IMR-90 (cell line): ENCODE results near the gene MGST2. TPM values are rescaled to one million over a fixed set of nuclear protein-coding genes. Genes with fewer than 3 reads are reported as not detected.

ENCODE experiments used
- ATAC-seq: fragments of 200-7000 bp; cut with Tn5 transposase; 2 replicates; pipeline ENCODE4 v1.9.1; 2020; ENCODE audit warnings: low read depth, mild to moderate bottlenecking, moderate library complexity
- BruUV-seq: library from RNA; stranded (reverse); fragments of 400-500 nt; replicated peaks from 2 replicates; lab custom pipeline; 2021; lab: Mats Ljungman, UMichigan
- CTCF ChIA-PET: fragments of 300-600 bp; formaldehyde crosslinking; extraction: SDS; loops from one replicate; lab custom pipeline; 2021; ENCODE audit warnings: antibody characterized with exemption; lab: Yijun Ruan, JAX
- POLR2A ChIA-PET: fragments of 300-600 bp; sonication (Branson Sonifier 250); formaldehyde crosslinking; loops from one replicate; lab custom pipeline; 2022; ENCODE audit warnings: antibody characterized with exemption; ENCODE audit not compliant: unreplicated experiment; lab: Charles Lee
- DNase-seq: peaks from one replicate; pipeline ENCODE4 v3.0.0; 2013
- H2AFZ ChIP-seq: replicated peaks from 2 replicates; pipeline ENCODE3; 2013; ENCODE audit warnings: low read length, mild to moderate bottlenecking; ENCODE audit not compliant: poor library complexity
- H2AK5ac ChIP-seq: 2 replicates; pipeline ENCODE4 v1.6.1; 2013; ENCODE audit warnings: low read depth, low read length, inconsistent platforms
- H2AK9ac ChIP-seq: replicated peaks from 2 replicates; pipeline ENCODE3; 2013; ENCODE audit warnings: mild to moderate bottlenecking, low read depth, low read length, moderate library complexity; ENCODE audit not compliant: poor library complexity
- H2BK120ac ChIP-seq: 2 replicates; pipeline ENCODE4 v1.6.1; 2013; ENCODE audit warnings: low read depth, low read length, inconsistent platforms
- H2BK15ac ChIP-seq: 3 replicates; pipeline ENCODE4 v1.6.1; 2013; ENCODE audit warnings: low read depth, low read length, inconsistent platforms
- H2BK20ac ChIP-seq: 2 replicates; pipeline ENCODE4 v1.6.1; 2013; ENCODE audit warnings: low read depth, mild to moderate bottlenecking, inconsistent platforms, low read length, moderate library complexity
- H2BK5ac ChIP-seq: 2 replicates; pipeline ENCODE4 v1.6.1; 2013; ENCODE audit warnings: mild to moderate bottlenecking, low read depth, low read length, inconsistent platforms; ENCODE audit not compliant: poor library complexity, severe bottlenecking
- H3K14ac ChIP-seq: replicated peaks from 2 replicates; pipeline ENCODE4 v1.6.1; 2013; ENCODE audit warnings: low read depth, low read length, inconsistent platforms
- H3K18ac ChIP-seq: 2 replicates; pipeline ENCODE4 v1.6.1; 2013; ENCODE audit warnings: low read depth, low read length, control low read depth
- H3K23ac ChIP-seq: 2 replicates; pipeline ENCODE4 v1.6.1; 2013; ENCODE audit warnings: low read depth, low read length, inconsistent platforms
- H3K27ac ChIP-seq: 2 replicates; pipeline ENCODE4 v1.5.1; 2013; ENCODE audit warnings: mild to moderate bottlenecking, control low read depth, low read length; ENCODE audit not compliant: insufficient read depth
- H3K27me3 ChIP-seq: 2 replicates; pipeline ENCODE4 v1.6.1; 2013; ENCODE audit warnings: low read length; ENCODE audit not compliant: control insufficient read depth, insufficient read depth
- H3K36me3 ChIP-seq: 2 replicates; pipeline ENCODE4 v1.6.1; 2013; ENCODE audit warnings: low read length, mixed read lengths; ENCODE audit not compliant: control insufficient read depth, insufficient read depth
- H3K4ac ChIP-seq: 2 replicates; pipeline ENCODE4 v1.6.1; 2013; ENCODE audit warnings: low read depth, low read length, inconsistent platforms
- H3K4me1 ChIP-seq: 2 replicates; pipeline ENCODE4 v1.6.1; 2013; ENCODE audit warnings: low read length, mixed read lengths; ENCODE audit not compliant: control insufficient read depth, insufficient read depth
- H3K4me2 ChIP-seq: 2 replicates; pipeline ENCODE4 v1.6.1; 2013; ENCODE audit warnings: low read depth, mild to moderate bottlenecking, control low read depth, low read length, moderate library complexity
- H3K4me3 ChIP-seq: 2 replicates; pipeline ENCODE4 v1.5.1; 2013; ENCODE audit warnings: low read depth, mild to moderate bottlenecking, control low read depth, low read length, moderate library complexity; ENCODE audit not compliant: insufficient read depth
- H3K56ac ChIP-seq: 2 replicates; pipeline ENCODE4 v1.6.1; 2013; ENCODE audit warnings: low read length, inconsistent platforms; ENCODE audit not compliant: insufficient read depth; ENCODE audit errors: extremely low read depth
- H3K79me1 ChIP-seq, 2 experiments: 2 replicates each; pipeline ENCODE4 v1.6.1; 2013; ENCODE audit warnings: low read length in 2 of 2, inconsistent platforms in 1 of 2, low read depth in 1 of 2
- H3K9ac ChIP-seq: 2 replicates; pipeline ENCODE4 v1.6.1; 2013; ENCODE audit warnings: low read depth, low read length, control low read depth
- H3K9me1 ChIP-seq: 2 replicates; pipeline ENCODE4 v1.6.1; 2013; ENCODE audit warnings: low read length, inconsistent platforms; ENCODE audit not compliant: insufficient read depth
- H3K9me3 ChIP-seq: 2 replicates; pipeline ENCODE4 v1.6.1; 2013; ENCODE audit warnings: low read length; ENCODE audit not compliant: control insufficient read depth, insufficient read depth
- H4K20me1 ChIP-seq: 2 replicates; pipeline ENCODE4 v1.6.1; 2013; ENCODE audit warnings: low read length, inconsistent platforms; ENCODE audit not compliant: insufficient read depth
- H4K5ac ChIP-seq: 2 replicates; pipeline ENCODE4 v1.6.1; 2013; ENCODE audit warnings: mild to moderate bottlenecking, low read depth, low read length, control low read depth
- H4K8ac ChIP-seq, 2 experiments: 2 replicates each; pipeline ENCODE4 v1.6.1; 2013; ENCODE audit warnings: low read depth in 2 of 2, low read length in 2 of 2, control low read depth in 1 of 2, inconsistent platforms in 1 of 2
- H4K91ac ChIP-seq: 2 replicates; pipeline ENCODE4 v1.6.1; 2013; ENCODE audit warnings: low read depth, low read length, inconsistent platforms; ENCODE audit not compliant: insufficient read depth
- BHLHE40 ChIP-seq: fragments of 150-350 bp; IDR thresholded peaks from 2 replicates; pipeline ENCODE4 v1.6.1; 2016; ENCODE audit warnings: mild to moderate bottlenecking, low read depth, low read length
- CHD1 ChIP-seq: IDR thresholded peaks from 2 replicates; pipeline ENCODE4 v1.6.1; 2012; ENCODE audit warnings: low read depth, low read length, improper control_type of control experiment
- FOS ChIP-seq: fragments of 150-350 bp; IDR thresholded peaks from 2 replicates; pipeline ENCODE4 v1.6.1; 2016; ENCODE audit warnings: low read depth, low read length
- MAZ ChIP-seq: IDR thresholded peaks from 2 replicates; pipeline ENCODE4 v1.6.1; 2012; ENCODE audit warnings: low read depth, mild to moderate bottlenecking, low read length, improper control_type of control experiment, moderate library complexity, borderline replicate concordance
- MXI1 ChIP-seq: IDR thresholded peaks from 2 replicates; pipeline ENCODE4 v1.6.1; 2012; ENCODE audit warnings: low read depth, mild to moderate bottlenecking, low read length, moderate library complexity, borderline replicate concordance
- NFE2L2 ChIP-seq: fragments of 150-350 bp; IDR thresholded peaks from 2 replicates; pipeline ENCODE4 v1.6.1; 2016; ENCODE audit warnings: low read depth, mild to moderate bottlenecking, low read length
- RCOR1 ChIP-seq: IDR thresholded peaks from 2 replicates; pipeline ENCODE4 v1.6.1; 2012; ENCODE audit warnings: mild to moderate bottlenecking, low read length, improper control_type of control experiment; ENCODE audit not compliant: insufficient replicate concordance
- RFX5 ChIP-seq: IDR thresholded peaks from 2 replicates; pipeline ENCODE4 v1.8.0; 2012; ENCODE audit warnings: low read depth, mild to moderate bottlenecking, low read length, moderate library complexity
- SMC3 ChIP-seq: fragments of 150-350 bp; IDR thresholded peaks from 2 replicates; pipeline ENCODE4 v1.6.1; 2016; ENCODE audit warnings: low read depth, mild to moderate bottlenecking, antibody characterized with exemption, low read length, moderate library complexity
- WGBS, 2 experiments: methylation state at CpG; one replicate each; pipeline versions ENCODE4 v1.1.5 to v1.1.7; 2013; ENCODE audit warnings: missing lambda C conversion rate in 2 of 2; ENCODE audit not compliant: insufficient read length in 1 of 2; ENCODE audit errors: extremely low coverage in 2 of 2; 5-methylcytosine and 5-hydroxymethylcytosine counted together
- dilution Hi-C: fragments of 300-500 bp; cut with HindIII; formaldehyde crosslinking; loops from one replicate; pipeline ENCODE4 v1.14.3; 2018; ENCODE audit warnings: low sequenced_read_pairs; ENCODE audit not compliant: unreplicated experiment
- in situ Hi-C: fragments of 300-500 bp; cut with MboI; formaldehyde crosslinking; loops from 3 replicates; pipeline ENCODE4 v1.14.3; 2019; ENCODE audit warnings: low sequenced_read_pairs, inconsistent platforms, mixed read lengths
- intact Hi-C: fragments of 100-400 bp; cut with micrococcal nuclease; formaldehyde crosslinking; loops from 2 replicates; pipeline ENCODE4 v1.10.0; 2022
- polyA plus RNA-seq, 3 experiments: library from polyadenylated mRNA; depleted of rRNA; stranded (reverse); fragments of >200 nt; gene quantifications; 2 replicates each; pipeline ENCODE4 v1.2.3, GENCODE V29; 2012; ENCODE audit warnings: low replicate concordance in 1 of 3
- total RNA-seq: library from RNA; depleted of rRNA; stranded (reverse); fragments of >200 nt; gene quantifications from 2 replicates; pipeline ENCODE4 v1.2.3, GENCODE V29; 2012
- TF ChIP-seq, protein P1 (sequence below): fragments of 150-350 bp; IDR thresholded peaks from 2 replicates; pipeline ENCODE4 v1.6.1; 2017; ENCODE audit warnings: mild to moderate bottlenecking, antibody characterized with exemption, low read length, low read depth
- TF ChIP-seq, protein P2 (sequence below): fragments of 150-350 bp; IDR thresholded peaks from 2 replicates; pipeline ENCODE4 v1.6.1; 2016; ENCODE audit warnings: low read depth, mild to moderate bottlenecking, low read length, moderate library complexity, borderline replicate concordance

The MGST2 gene
- total and polyA plus RNA-seq, 2 of the 4 experiments (the other 2 are of a cell fraction), result 4.8 to 10.5 TPM

DNA sequence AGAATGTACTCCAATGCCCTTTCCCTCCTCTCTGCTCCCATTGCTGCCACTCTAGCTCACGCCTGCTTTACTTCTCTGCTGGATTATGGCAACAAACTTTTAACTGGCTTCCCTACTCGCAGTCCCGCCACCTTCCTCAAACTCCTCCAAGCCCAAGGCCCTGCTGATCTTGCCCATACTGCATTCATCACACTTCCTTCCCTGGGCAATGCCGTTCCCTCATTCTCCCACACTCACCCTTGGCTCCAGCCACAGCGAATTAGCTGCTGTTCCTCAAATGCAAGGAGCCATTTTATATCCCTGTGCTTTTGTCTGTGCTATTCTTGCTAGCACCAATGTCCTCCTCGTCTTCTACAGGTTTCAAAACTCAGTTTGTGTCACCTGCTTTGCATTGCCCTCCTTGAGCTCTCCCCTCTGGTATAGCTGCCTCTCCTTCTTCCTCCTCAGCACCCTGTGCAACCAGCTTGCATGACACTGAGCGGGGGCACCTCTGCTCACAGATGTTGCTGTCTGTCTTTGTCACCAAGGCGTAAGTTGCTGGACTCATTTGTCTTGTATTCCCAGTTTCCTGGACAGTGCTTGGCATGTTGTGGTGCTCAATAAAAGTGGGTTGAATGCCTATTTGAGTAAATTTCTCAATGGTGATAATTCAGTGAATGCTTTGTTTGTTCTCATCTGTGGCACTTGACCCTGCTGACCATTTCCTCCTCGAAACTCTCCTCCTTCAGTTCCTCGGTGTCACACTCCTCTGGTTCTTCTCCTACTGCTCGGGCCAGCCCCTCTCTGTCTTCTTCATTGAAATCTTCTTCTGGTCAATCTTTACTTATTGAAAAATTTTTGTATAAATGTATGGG is 22.4 kb upstream of the MGST2 start (continued):
- TF ChIP-seq, protein P1, sequence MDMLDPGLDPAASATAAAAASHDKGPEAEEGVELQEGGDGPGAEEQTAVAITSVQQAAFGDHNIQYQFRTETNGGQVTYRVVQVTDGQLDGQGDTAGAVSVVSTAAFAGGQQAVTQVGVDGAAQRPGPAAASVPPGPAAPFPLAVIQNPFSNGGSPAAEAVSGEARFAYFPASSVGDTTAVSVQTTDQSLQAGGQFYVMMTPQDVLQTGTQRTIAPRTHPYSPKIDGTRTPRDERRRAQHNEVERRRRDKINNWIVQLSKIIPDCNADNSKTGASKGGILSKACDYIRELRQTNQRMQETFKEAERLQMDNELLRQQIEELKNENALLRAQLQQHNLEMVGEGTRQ, result no peak

- Histone ChIP-seq H2BK5ac (no peak overlapping the region), H2BK15ac (no peak overlapping the region), H4K8ac (no peak overlapping the region), H3K56ac (no peak overlapping the region), H3K9me1 (0 out of 2 replicates have a peak, but pooled peaks cover 2% of the 10 kb centered on the region), H2AK9ac (no peak overlapping the region), H3K14ac (no peak overlapping the region), H2AFZ (no peak overlapping the region), H2BK120ac (no peak overlapping the region), H2BK20ac (no peak overlapping the region), H3K27ac (no peak overlapping the region), H3K4me1 (peaks cover 2% of the 10 kb centered on the region; the same call in 1 of the 2 replicates), H4K5ac (no peak overlapping the region), H3K23ac (no peak overlapping the region), H3K79me1 (no peaks in the 10 kb centered on the region), H3K27me3 (no peaks in the 10 kb centered on the region), H3K4me2 (no peak overlapping the region), H4K91ac (no peak overlapping the region), H3K18ac (no peak overlapping the region), H3K9ac (no peak overlapping the region), H3K9me3 (no peaks in the 10 kb centered on the region), H3K36me3 (no peaks in the 10 kb centered on the region), H2AK5ac (no peak overlapping the region), H3K4ac (no peak overlapping the region), H3K4me3 (no peak overlapping the region), H4K20me1 (no peaks in the 10 kb centered on the region)
- dilution Hi-C loops, result no loop called here
- ChIA-PET CTCF (interaction anchor here (1.0 to 1.6 kb wide), 2 partner anchors 12 kb away, joined by 3 to 6 read pairs; no protein-coding TSS in a partner anchor), POLR2A (no interaction called here)
- BruUV-seq, result no TSS peak
- in situ Hi-C loops, result no loop called here
- WGBS, 2 experiments, result 100% methylated on average over 2 of the region's 6 CpGs; no CpG with 5 or more reads in 1 of the 2 experiments
- no peak for DNase-seq
- intact Hi-C loops, result no loop called here
- ATAC-seq, result no peak
- TF ChIP-seq RFX5, result no peak
- no peak for TF ChIP-seq SMC3
- no peak for TF ChIP-seq FOS
- TF ChIP-seq, protein P1, result no peak
- TF ChIP-seq, protein P2, sequence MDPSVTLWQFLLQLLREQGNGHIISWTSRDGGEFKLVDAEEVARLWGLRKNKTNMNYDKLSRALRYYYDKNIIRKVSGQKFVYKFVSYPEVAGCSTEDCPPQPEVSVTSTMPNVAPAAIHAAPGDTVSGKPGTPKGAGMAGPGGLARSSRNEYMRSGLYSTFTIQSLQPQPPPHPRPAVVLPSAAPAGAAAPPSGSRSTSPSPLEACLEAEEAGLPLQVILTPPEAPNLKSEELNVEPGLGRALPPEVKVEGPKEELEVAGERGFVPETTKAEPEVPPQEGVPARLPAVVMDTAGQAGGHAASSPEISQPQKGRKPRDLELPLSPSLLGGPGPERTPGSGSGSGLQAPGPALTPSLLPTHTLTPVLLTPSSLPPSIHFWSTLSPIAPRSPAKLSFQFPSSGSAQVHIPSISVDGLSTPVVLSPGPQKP, result no peak
- TF ChIP-seq MAZ, result no peak
- no peak for TF ChIP-seq BHLHE40
- TF ChIP-seq MXI1, result no peak
- no peak for TF ChIP-seq NFE2L2
- TF ChIP-seq CHD1, result no peak
- TF ChIP-seq RCOR1, result no peak
These were observed 20.2 kb upstream of the MGST2 start for GRCh38 chr4:139645458-139645857.
